ENCODE measurements around the gene MSLN. TPM values are rescaled to one million over a fixed set of nuclear protein-coding genes. Genes with fewer than 3 reads are reported as not detected.

Gene MSLN
- total and polyA plus RNA-seq, 2 of the 13 experiments (the other 11 are each of a cell fraction or from before 2014, with no cell fraction given): 2.0 to 2.3 TPM

GRCh38 chr16:779561-779960, 19.0 kb downstream of the MSLN start (continued):
- TF ChIP-seq HNF4G (IDR thresholded peaks at IDR 0.05; ENCODE audit: borderline replicate concordance, low read depth, low read length) (no peak), HNF4G (CRISPR knock-in tag; IDR thresholded peaks at IDR 0.05; ENCODE audit: borderline replicate concordance, low read depth) (no peak), ZNF136 (CRISPR knock-in tag; IDR thresholded peaks at IDR 0.05; ENCODE audit: low read depth) (no peak)

DNA sequence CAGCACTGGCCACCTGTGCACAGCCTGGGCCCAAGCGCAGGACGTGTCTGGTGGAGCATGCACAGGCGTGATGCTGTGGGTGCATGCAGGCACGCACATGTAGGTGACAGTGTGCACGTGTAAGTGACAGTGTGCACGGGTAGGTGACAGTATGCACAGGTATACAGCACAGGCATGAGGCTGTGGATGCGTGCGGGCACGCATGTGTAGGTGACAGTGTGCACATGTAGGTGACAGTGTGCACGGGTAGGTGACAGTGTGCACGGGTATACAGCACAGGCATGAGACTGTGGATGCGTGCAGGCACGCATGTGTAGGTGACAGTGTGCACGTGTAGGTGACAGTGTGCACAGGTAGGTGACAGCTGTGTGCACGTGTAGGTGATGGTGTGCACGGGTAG, 19.8 kb downstream of the MSLN start:
- ATAC-seq: no peak
- peak; percentile 88 for TF ChIP-seq MNT (IDR thresholded peaks at IDR 0.05)
- no peak for TF ChIP-seq ZNF274 (CRISPR knock-in tag; IDR thresholded peaks at IDR 0.05)
- no peak overlapping the region for H3K4me3 ChIP-seq (replicated peaks in 1 of 3; ENCODE audit: insufficient read depth in 1 of 3, low read depth in 2 of 3, low read length in 3 of 3)
- H2AFZ ChIP-seq (ENCODE audit: low read length): no peak overlapping the region
- no peaks in the 10 kb centered on the region for H3K36me3 ChIP-seq (replicated peaks in 1 of 2; ENCODE audit: control insufficient read depth in 1 of 2, insufficient read depth in 2 of 2, low read length in 2 of 2)
- no peak for FAIRE-seq
- POLR2A ChIA-PET: no interaction called here
- BruUV-seq (replicated peaks): no TSS peak
- in situ Hi-C loops (cut with HindIII; ENCODE audit: extremely low pct_ligation_motif_present, low pct_unique_long_range_greater_than_20kb) (no loop called here), intact Hi-C loops (cut with micrococcal nuclease; ENCODE audit: unreplicated experiment) (no loop called here)
- H3K27me3 ChIP-seq (ENCODE audit: control insufficient read depth in 1 of 2, insufficient read depth in 2 of 2, low read length in 2 of 2): peaks cover 13 to 65% of the 10 kb centered on the region in 2 experiments
- H3K9me3 ChIP-seq (ENCODE audit: low read length): no peaks in the 10 kb centered on the region
- CTCF ChIA-PET (ENCODE audit: low intra/inter-chr PET ratio, low total read pairs): no interaction called here
- no peaks in the 10 kb centered on the region for H3K79me2 ChIP-seq (ENCODE audit: insufficient read depth, low read length)
- H4K20me1 ChIP-seq (ENCODE audit: insufficient read depth, low read length): 0 out of 2 replicates have a peak, but pooled peaks cover 2% of the 10 kb centered on the region
- H3K4me2 ChIP-seq (ENCODE audit: low read depth, low read length): no peak overlapping the region
- H3K4me1 ChIP-seq (ENCODE audit: insufficient read depth, low read length): no peaks in the 10 kb centered on the region
- H3K27ac ChIP-seq (ENCODE audit: extremely low read length, insufficient read depth, low read length): no peak overlapping the region
- DNase-seq (ENCODE audit: low spot score): no peak
- no peak overlapping the region for H3K9ac ChIP-seq (ENCODE audit: insufficient read depth, low read depth, low read length)
- 36% methylated on average over 16 of the region's 16 CpGs for WGBS (ENCODE audit: low lambda C conversion rate)

All from HepG2 (cell line).